ENCODE results near the gene PAPOLA. TPM values are rescaled to one million over a fixed set of nuclear protein-coding genes. Genes with fewer than 3 reads are reported as not detected.

Gene PAPOLA
- 115 TPM for polyA plus RNA-seq (2012; ENCODE audit: insufficient read depth, insufficient read length, low read depth)

DNA sequence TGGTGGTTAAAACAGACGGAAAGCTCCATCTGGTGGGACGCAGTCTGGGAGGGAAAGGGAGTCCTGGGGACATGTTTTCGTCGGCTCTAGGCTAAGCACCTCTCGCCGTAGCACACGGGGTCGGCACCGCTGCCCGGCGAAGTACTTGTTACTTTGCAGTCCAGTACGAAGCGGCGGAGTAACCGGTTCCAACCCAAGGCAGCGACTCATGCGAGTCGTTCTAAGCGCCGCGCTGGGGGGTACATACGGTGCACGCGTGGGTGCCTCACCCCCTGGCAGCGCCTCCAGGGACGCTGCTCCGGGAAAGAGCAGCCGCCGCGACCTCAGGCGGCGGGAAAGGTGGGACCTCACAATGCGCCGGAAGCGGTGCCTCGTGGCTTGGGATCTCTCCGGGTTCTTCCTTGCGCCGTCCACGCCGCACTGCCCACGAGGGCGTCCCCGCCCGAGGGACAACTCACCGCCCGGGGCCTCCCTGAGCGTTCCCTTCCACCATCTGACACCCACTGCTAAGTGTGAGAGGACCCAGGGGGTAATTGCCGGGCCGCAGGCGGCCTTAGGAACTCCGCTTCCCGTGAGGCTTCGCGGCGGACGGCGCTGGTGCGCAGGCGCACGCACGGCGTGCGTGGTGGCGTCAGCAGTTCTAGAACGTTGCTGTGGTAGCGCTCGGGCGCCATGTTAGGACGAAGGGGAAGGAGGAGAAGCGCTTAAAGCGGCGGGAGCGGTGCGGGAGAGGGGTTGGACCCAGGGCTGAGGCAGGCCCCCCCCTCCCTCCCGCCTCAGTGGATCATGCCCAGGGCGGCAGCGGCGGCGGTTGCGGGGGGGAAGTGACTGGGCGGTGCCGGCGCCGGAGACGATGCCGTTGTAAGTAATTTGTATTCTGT, at the start of gene PAPOLA:
Gene PAPOLA (plus strand): TSS at position 643 of the 881 bp plus-strand sequence. CDS start 211 bp downstream, at position 854.
- no peaks in the 10 kb centered on the region; the same call in 1 of the 2 replicates for H3K36me3 ChIP-seq
- H3K27me3 ChIP-seq = no peaks in the 10 kb centered on the region
- peak within 1 kb of the TSS; percentile 99 for H3K4me3 ChIP-seq (ENCODE audit: low read depth, low read length)
- no peaks in the 10 kb centered on the region for H3K4me1 ChIP-seq
- TF ChIP-seq, protein P1, sequence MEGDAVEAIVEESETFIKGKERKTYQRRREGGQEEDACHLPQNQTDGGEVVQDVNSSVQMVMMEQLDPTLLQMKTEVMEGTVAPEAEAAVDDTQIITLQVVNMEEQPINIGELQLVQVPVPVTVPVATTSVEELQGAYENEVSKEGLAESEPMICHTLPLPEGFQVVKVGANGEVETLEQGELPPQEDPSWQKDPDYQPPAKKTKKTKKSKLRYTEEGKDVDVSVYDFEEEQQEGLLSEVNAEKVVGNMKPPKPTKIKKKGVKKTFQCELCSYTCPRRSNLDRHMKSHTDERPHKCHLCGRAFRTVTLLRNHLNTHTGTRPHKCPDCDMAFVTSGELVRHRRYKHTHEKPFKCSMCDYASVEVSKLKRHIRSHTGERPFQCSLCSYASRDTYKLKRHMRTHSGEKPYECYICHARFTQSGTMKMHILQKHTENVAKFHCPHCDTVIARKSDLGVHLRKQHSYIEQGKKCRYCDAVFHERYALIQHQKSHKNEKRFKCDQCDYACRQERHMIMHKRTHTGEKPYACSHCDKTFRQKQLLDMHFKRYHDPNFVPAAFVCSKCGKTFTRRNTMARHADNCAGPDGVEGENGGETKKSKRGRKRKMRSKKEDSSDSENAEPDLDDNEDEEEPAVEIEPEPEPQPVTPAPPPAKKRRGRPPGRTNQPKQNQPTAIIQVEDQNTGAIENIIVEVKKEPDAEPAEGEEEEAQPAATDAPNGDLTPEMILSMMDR (IDR thresholded peaks at IDR 0.05; ENCODE audit: low read depth, low read length) = no peak; the same call in 1 of the 2 replicates
- peak; percentile 97 for DNase-seq
- no peaks in the 10 kb centered on the region for H3K9me3 ChIP-seq

DNA sequence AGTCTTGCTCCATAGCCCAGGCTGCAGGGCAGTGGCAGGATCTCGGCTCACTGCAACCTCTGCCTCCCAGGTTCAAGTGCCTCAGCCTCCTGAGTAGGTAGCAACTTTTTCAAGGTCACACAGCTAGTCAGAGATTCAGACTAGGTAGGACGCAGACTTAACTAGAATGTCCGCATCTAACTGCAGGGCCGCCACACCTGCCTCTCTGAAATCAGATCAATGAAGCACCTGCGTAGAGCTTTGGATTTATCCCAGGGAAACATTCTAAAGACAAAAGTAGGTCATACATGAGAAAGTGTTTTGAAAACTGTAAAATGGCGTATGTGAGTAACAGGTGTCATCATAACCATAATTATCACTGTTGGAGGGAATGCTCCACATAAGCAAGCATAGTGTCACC, 49.5 kb upstream of the PAPOLA start:
- no peak for DNase-seq
- Histone ChIP-seq H3K27me3 (no peaks in the 10 kb centered on the region), H3K4me3 (ENCODE audit: low read depth, low read length) (no peak overlapping the region), H3K4me1 (no peaks in the 10 kb centered on the region), H3K9me3 (no peaks in the 10 kb centered on the region), H3K36me3 (no peaks in the 10 kb centered on the region)
- TF ChIP-seq, protein P1 (IDR thresholded peaks at IDR 0.05; ENCODE audit: low read depth, low read length) = no peak

DNA sequence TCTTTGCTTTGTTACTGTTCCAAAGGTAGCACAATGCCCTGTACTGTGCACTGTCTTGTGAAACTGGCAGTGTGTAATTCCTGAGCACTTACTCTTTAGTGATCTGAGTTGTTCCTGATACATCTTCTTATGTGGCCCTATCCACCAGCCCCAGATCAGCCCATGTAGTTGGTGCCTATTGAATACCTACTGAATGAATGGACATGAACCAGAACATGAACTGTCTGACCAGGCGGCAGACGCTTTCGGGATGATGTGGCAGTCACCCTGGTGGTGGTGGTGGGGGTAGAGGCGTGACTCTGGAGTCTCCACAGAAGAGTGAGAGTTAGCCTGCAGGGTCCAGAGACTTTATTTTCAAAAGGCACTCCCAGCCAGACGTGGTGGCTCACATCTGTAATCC, 46.6 kb upstream of the PAPOLA start:
- Histone ChIP-seq H3K4me3 (ENCODE audit: low read depth, low read length) (no peak overlapping the region), H3K4me1 (no peaks in the 10 kb centered on the region), H3K27me3 (no peaks in the 10 kb centered on the region), H3K9me3 (no peaks in the 10 kb centered on the region), H3K36me3 (no peaks in the 10 kb centered on the region)
- TF ChIP-seq, protein P1 (IDR thresholded peaks at IDR 0.05; ENCODE audit: low read depth, low read length) = no peak
- no peak for DNase-seq

DNA sequence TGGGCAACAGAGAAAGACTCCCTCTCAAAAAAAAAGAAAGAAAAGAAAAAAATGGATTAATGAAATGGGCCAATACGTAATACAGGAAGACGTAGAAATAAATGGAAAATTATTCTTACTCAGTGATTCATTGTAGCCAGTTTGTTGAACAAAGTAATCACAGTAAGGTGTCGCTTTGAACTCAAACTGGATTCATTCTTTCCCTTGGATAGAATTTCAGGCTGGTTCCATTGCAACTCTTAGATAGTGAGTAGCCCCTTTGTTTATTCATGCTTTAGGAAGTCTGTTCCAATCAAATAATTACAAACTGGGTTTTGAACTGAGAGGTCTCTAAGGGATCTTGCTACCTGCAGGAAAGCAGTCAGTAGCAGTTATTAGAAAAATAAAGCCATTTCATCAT, 42.3 kb upstream of the PAPOLA start:
- Histone ChIP-seq H3K9me3 (no peaks in the 10 kb centered on the region), H3K4me1 (no peaks in the 10 kb centered on the region)
- TF ChIP-seq, protein P1 (IDR thresholded peaks at IDR 0.05; ENCODE audit: low read depth, low read length) = no peak

DNA sequence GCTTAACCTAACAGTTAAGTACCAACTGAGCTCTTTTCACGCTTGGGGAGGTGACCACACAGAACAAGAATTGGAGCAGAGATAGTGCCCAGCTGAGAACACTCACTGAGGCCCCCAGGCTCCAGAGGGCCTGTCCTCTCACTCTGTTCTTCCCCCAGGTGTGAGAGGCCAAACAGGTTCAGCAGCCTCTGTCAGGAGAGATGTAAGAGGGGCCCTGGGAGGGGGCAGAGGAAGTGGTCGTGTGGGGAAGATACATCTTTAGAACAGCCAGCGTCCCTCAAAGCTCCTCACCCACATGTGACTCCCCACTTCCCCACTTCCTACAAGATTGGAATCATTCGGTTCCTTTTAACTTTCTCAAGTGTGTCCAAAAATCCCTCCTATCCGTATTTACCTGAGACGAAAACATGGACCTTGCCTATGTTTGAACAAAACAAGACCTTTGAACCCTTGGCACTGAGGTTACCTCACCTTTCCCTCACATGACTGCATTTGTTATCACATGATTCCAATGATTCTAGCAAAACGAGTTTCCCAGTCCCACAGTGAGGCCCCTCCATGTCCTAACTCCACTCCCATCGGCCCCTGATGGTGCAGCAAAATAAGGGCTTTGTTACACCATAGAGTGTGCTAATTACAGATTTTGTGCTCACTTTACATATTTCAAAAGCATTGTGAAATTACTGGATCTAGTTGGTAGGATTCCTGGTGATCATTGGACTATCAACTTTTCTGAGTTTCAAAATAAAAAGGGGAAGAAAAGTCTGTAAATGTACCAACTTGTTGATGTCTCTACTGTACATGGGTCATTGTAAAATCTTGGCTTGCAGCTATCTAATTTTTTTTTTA, 40.0 kb upstream of the PAPOLA start:
- DNase-seq = no peak
- Histone ChIP-seq H3K4me3 (ENCODE audit: low read depth, low read length) (no peak overlapping the region), H3K27me3 (no peaks in the 10 kb centered on the region), H3K4me1 (no peaks in the 10 kb centered on the region), H3K9me3 (no peaks in the 10 kb centered on the region), H3K36me3 (no peaks in the 10 kb centered on the region)
- TF ChIP-seq, protein P1 (IDR thresholded peaks at IDR 0.05; ENCODE audit: low read depth, low read length) = no peak

More for the DNA sequence above, 42.3 kb upstream of the PAPOLA start:
- no peaks in the 10 kb centered on the region for H3K27me3 ChIP-seq
- no peak overlapping the region for H3K4me3 ChIP-seq (ENCODE audit: low read depth, low read length)
- no peaks in the 10 kb centered on the region for H3K36me3 ChIP-seq
- DNase-seq = no peak
